GM19351 (cell line): ENCODE measurements around the gene CNGA2.
"Not testable (repeated sequence)": the region's sequence is repeated elsewhere in the genome, so short reads cannot be mapped to it uniquely, and the experiment has no call there.

Experiments
- ATAC-seq: cut with Tn5 transposase; IDR thresholded peaks from one replicate; pipeline ENCODE4 v1.9.1; 2021; ENCODE audit warnings: mild to moderate bottlenecking, moderate library complexity; ENCODE audit not compliant: unreplicated experiment

Gene CNGA2

GRCh38 chrX:151734446-151734845, at the start of gene CNGA2:
Gene CNGA2 (plus strand): TSS chrX:151734746. CDS start chrX:151738484, 3,738 bp downstream.
- no peak for ATAC-seq

- ATAC-seq, result no peak
Measured at GRCh38 chrX:151687635-151688034, 46.9 kb upstream of the CNGA2 start.

- no peak for ATAC-seq
Measured at GRCh38 chrX:151688695-151689094, 45.9 kb upstream of the CNGA2 start.

GRCh38 chrX:151692825-151693224, 41.7 kb upstream of the CNGA2 start:
- ATAC-seq, result no peak

GRCh38 chrX:151694121-151694520, 40.4 kb upstream of the CNGA2 start:
- no peak for ATAC-seq

GRCh38 chrX:151694661-151695582, 39.6 kb upstream of the CNGA2 start, which contains the start of gene PRRG3:
Gene PRRG3 (plus strand): TSS chrX:151695458. CDS start chrX:151698815, 3,357 bp downstream.
- no peak for ATAC-seq

GRCh38 chrX:151695583-151696340, 38.8 kb upstream of the CNGA2 start:
- no peak for ATAC-seq

GRCh38 chrX:151697082-151697481, 37.5 kb upstream of the CNGA2 start:
- not testable (repeated sequence) for ATAC-seq

GRCh38 chrX:151697522-151697921, 37.0 kb upstream of the CNGA2 start:
- ATAC-seq, result no peak

GRCh38 chrX:151698485-151698884, 36.1 kb upstream of the CNGA2 start:
- ATAC-seq, result no peak

- no peak for ATAC-seq
Measured at GRCh38 chrX:151699746-151700145, 34.8 kb upstream of the CNGA2 start.

GRCh38 chrX:151700581-151700980, 34.0 kb upstream of the CNGA2 start:
- ATAC-seq, result no peak

GRCh38 chrX:151701071-151701470, 33.5 kb upstream of the CNGA2 start:
- no peak for ATAC-seq

- no peak for ATAC-seq
Measured at GRCh38 chrX:151701531-151701930, 33.0 kb upstream of the CNGA2 start.

- ATAC-seq, result no peak
Measured at GRCh38 chrX:151702026-151702714, 32.4 kb upstream of the CNGA2 start.

- no peak for ATAC-seq
Measured at GRCh38 chrX:151702741-151703340, 31.7 kb upstream of the CNGA2 start.

- ATAC-seq, result no peak
Measured at GRCh38 chrX:151703487-151703886, 31.1 kb upstream of the CNGA2 start.

- no peak for ATAC-seq
Measured at GRCh38 chrX:151704041-151704663, 30.4 kb upstream of the CNGA2 start.

GRCh38 chrX:151708821-151709220, 25.7 kb upstream of the CNGA2 start:
- ATAC-seq, result no peak

- ATAC-seq, result no peak
Measured at GRCh38 chrX:151710457-151710856, 24.1 kb upstream of the CNGA2 start.
